ENCODE data around the gene RPL22.

RPL22 gene

DNA sequence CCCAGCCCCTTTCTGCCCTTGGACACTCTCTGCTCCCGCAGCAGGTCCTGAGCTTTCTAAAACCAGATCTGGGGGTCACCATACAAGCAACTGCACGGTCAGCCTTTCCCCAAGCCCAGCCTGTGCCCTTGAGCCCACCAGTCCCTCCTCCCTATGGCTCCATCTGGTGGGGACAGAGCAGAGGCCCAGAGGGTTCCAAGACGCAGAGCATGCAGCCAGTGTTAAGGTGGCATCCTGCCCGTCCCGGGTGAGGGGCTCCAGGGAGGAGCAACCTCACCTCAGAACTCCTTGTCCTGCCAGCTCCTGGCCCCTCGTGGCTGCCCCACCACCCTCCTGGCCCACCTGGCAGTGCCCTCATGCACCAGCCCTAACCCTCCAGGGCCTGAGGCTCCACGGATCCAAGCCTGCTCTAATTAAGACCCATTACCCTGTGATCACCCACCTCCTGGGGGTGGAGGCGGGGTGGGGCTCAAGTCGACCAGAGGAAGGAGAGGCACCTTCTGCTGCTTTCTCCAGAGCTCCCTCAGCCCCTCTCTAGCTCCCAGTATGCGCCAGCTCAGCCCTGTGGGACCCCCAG lies 27.8 kb downstream of the RPL22 start:
- no peak for DNase-seq (ENCODE audit: low spot score)

DNA sequence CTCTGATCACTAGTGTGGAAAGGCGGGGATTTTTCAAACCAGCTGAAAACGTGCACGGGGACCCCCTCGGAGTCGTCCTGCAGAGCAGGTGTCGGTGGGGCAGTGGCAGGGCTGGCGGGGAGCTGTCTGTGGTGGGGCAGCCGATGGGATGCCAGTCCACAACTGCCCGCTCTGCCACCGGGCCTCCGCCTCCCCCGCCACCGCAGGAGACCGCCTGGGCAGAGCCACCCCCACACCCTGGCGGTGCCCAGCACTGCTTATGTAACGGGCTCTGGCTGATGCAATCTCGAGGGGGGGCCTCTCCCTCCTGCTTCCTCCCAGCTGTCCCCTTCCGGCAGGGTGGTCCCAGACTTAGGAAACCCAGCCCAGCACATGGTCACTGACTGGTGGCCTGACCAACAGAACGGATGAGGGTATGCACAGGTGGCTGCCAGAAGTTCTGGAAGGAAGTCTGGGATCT lies 28.6 kb downstream of the RPL22 start:
- DNase-seq (ENCODE audit: low spot score) = no peak

GRCh38 chr1:6170116-6170741 lies 29.2 kb downstream of the RPL22 start:
- no peak for DNase-seq (ENCODE audit: low spot score)

GRCh38 chr1:6168947-6169586 lies 30.3 kb downstream of the RPL22 start:
- DNase-seq (ENCODE audit: low spot score) = no peak

GRCh38 chr1:6167391-6168303 lies 31.7 kb downstream of the RPL22 start:
- DNase-seq (ENCODE audit: low spot score) = no peak

GRCh38 chr1:6166655-6167390 lies 32.6 kb downstream of the RPL22 start:
- no peak for DNase-seq (ENCODE audit: low spot score)

GRCh38 chr1:6166221-6166620 lies 33.2 kb downstream of the RPL22 start:
- no peak for DNase-seq (ENCODE audit: low spot score)

DNA sequence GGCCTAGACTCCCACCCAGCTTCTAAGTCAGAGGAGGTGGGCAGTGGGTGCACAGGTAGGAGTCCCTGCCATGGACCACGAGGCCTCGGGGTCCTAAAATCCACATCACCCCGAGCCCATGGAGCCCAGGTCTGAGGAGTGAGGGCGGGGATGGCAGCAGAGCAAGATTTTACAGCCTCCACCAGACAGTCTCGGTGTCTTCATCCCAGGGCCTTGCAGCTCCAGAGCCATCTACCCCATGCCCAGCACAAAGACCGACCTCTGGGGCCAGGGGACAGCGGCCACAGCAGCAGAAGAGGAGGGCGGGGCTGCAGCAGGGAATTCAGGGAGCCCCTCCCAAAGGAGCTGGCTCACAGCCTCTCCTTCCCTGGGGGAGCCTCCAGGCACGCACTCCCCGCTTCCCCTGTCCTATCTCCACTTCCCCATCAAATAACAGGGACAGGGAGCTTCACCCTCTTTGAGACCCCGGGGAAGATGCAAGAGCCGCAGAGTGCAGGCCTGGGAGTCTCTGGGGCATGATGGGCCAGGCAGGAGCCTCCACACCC lies 33.9 kb downstream of the RPL22 start:
- DNase-seq (ENCODE audit: low spot score) = no peak

- no peak for DNase-seq (ENCODE audit: low spot score)
Observed at GRCh38 chr1:6165027-6165426, 34.4 kb downstream of the RPL22 start.

DNA sequence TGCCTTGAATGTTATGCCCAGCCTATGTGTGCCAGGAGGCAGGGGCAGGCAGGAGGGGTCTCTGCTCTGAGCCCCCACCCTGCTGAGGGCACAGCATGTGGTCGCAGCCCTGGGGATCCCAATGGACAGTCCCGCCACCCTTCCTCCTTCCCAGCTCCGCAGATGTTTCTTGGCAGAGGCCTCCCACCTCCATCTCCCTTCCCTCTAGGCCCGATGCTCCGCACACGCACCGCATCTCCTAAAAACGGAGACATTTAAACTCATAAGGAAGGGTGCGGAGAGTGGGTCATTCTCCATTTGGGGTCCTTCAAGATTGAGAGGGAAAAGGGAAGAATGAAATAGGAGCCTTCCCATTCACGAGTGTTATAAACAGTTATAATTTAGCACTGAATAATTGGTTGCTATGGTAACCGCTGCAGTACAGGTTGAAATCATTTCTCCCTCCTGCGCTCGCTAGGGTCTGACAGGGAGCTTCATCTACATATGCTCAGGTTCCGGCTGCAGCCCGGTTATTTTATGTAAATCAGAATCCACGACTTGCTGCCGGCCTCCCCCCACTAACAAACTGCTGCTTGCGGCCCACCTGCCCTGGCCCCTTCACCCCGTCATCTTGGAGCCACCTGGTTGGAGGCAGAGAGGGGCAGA lies 35.3 kb downstream of the RPL22 start:
- no peak for DNase-seq (ENCODE audit: low spot score)

- no peak for DNase-seq (ENCODE audit: low spot score)
Observed at GRCh38 chr1:6163191-6163972, 36.0 kb downstream of the RPL22 start.

GRCh38 chr1:6162773-6163172 lies 36.6 kb downstream of the RPL22 start:
- no peak for DNase-seq (ENCODE audit: low spot score)

- no peak for DNase-seq (ENCODE audit: low spot score)
Observed at GRCh38 chr1:6162341-6162740, 37.1 kb downstream of the RPL22 start.

DNA sequence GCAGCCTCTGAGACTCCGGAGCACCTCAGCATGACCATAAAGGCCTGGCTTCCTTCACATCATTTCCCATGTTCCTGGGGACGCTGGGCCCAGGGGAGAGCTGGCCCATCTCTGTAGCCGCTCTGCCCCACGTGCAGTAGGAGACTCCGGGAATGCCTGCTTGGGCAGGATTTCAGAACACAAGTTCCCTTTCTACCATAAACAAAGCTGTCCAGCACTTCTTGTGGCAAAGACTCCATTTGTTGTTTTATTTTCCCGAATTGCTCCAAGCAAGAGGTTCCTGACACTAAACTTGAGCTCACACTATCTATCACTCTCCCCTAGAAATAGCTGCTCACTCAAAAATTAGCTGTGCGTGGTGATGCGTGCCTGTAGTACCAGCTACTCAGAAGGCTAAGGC lies 41.2 kb downstream of the RPL22 start:
- no peak for DNase-seq (ENCODE audit: low spot score)

- no peak for DNase-seq (ENCODE audit: low spot score)
Observed at GRCh38 chr1:6157528-6158174, 41.7 kb downstream of the RPL22 start.

DNA sequence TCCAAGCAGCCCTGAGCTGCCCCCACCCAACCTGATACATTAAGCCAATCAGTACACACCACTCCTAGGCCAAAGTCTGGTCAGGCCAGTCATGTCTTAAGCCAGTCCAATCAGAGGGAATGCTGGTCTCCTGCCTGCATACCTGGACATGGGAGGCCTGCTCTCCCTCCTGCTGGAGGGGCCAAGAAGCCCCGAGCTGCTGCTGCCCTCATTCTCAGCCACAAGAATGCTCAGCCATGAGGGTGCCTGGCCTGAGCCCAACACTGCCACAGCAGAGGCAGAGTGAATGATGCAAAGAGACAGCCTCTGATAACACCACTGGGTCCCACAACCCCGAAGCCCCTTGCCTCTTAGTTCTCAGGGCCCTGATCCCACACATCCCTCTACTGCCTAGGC lies 42.3 kb downstream of the RPL22 start:
- no peak for DNase-seq (ENCODE audit: low spot score)

DNA sequence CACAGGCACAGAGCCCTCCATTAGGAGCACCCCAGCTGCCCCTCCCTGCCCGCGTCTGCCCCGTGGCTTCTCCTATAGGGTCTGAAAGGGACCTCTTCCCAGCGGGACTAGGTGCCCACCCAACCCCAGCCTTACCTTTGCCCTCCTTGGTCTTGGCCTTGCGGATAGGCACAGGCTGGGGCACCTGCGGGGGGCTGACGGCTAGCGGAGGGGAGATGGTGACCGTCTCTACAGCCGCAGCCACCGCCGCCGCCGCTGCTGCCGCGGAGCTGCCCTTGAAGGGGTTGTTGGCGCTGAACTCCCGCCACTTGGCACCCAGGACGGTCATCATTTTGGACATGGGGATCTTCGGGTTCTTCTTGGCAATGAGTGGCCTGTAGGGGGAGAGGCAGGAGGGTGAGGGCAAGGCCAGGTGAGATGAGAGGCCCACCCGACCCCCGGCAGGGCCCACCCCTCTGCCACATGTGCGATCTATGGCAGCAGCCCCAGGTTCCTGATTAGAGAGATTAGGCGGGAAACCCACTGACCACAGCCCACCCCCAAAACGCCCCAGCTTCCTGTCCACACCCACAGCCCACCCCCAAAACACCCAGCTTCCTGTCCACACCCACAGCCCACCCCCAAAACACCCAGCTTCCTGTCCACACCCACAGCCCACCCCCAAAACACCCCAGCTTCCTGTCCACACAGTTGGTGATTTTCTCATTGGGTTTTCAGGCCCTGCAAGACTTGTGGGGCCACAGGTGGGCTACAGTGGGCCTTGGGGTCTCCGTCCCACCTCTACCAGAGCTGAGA lies 44.7 kb downstream of the RPL22 start:
- DNase-seq (ENCODE audit: low spot score) = no peak

- DNase-seq (ENCODE audit: low spot score) = no peak
Observed at GRCh38 chr1:6152882-6153281, 46.5 kb downstream of the RPL22 start.

GRCh38 chr1:6152181-6152580 lies 47.2 kb downstream of the RPL22 start:
- DNase-seq (ENCODE audit: low spot score) = no peak
